H1 (cell line): ENCODE measurements around the gene UBE2H. TPM values are rescaled to one million over a fixed set of nuclear protein-coding genes. Genes with fewer than 3 reads are reported as not detected.

ENCODE experiments used
- CTCF ChIA-PET: fragments of 300-600 bp; sonication (Branson Sonifier 250); formaldehyde crosslinking; loops from one replicate; lab custom pipeline; 2021; ENCODE audit not compliant: partially characterized antibody; lab: Charles Lee
- POLR2A ChIA-PET: fragments of 300-600 bp; sonication (Branson Sonifier 250); formaldehyde crosslinking; loops from one replicate; lab custom pipeline; 2021; ENCODE audit warnings: inconsistent platforms; ENCODE audit not compliant: partially characterized antibody; lab: Charles Lee
- DNase-seq, 2 experiments: peaks; one replicate each; pipeline versions ENCODE4 v3.0.0 to v3.0.0-alpha.2; 2010 to 2022; ENCODE audit warnings: low spot score in 2 of 2, low read depth in 1 of 2, mixed read lengths in 1 of 2
- FAIRE-seq: peaks from 2 replicates; lab custom pipeline; 2011; peaks lifted over from hg19 to GRCh38; lab: Jason Lieb, UNC
- H2AFZ ChIP-seq: 2 replicates; pipeline ENCODE4 v1.8.1; 2012; ENCODE audit warnings: low read length, inconsistent platforms
- H2AK5ac ChIP-seq: 2 replicates; pipeline ENCODE4 v1.6.1; 2013; ENCODE audit warnings: low read depth, low read length
- H2BK120ac ChIP-seq: replicated peaks from 2 replicates; pipeline ENCODE3; 2013; ENCODE audit warnings: low read depth, low read length, inconsistent platforms
- H2BK12ac ChIP-seq: 2 replicates; pipeline ENCODE4 v1.6.1; 2013; ENCODE audit warnings: low read depth, low read length
- H2BK15ac ChIP-seq: 2 replicates; pipeline ENCODE4 v1.6.1; 2013; ENCODE audit warnings: low read length
- H2BK20ac ChIP-seq: 2 replicates; pipeline ENCODE4 v1.6.1; 2013; ENCODE audit warnings: low read length
- H2BK5ac ChIP-seq: 2 replicates; pipeline ENCODE4 v1.6.1; 2013; ENCODE audit warnings: low read depth, low read length
- H3K14ac ChIP-seq: 2 replicates; pipeline ENCODE4 v1.6.1; 2013; ENCODE audit warnings: inconsistent platforms; ENCODE audit not compliant: insufficient read length
- H3K18ac ChIP-seq: 2 replicates; pipeline ENCODE4 v1.6.1; 2013; ENCODE audit warnings: low read length; ENCODE audit errors: extremely low read depth
- H3K23ac ChIP-seq: 2 replicates; pipeline ENCODE4 v1.6.1; 2013; ENCODE audit warnings: inconsistent platforms; ENCODE audit not compliant: insufficient read length
- H3K23me2 ChIP-seq: 2 replicates; pipeline ENCODE4 v1.6.1; 2013; ENCODE audit warnings: low read depth, low read length
- H3K27ac ChIP-seq: 2 replicates; pipeline ENCODE4 v1.6.1; 2011; ENCODE audit warnings: low read depth, low read length, inconsistent platforms
- H3K27me3 ChIP-seq, 4 experiments: replicated peaks in 1 of 4; 1 replicate in 1 of 4; 2 replicates in 3 of 4; pipeline versions ENCODE4 v1.6.1 to v1.8.1; 2011 to 2013; ENCODE audit warnings: low read length in 3 of 4, mild to moderate bottlenecking in 3 of 4, inconsistent platforms in 2 of 4, mixed read lengths in 2 of 4, moderate library complexity in 1 of 4; ENCODE audit not compliant: control insufficient read depth in 3 of 4, insufficient read depth in 3 of 4; ENCODE audit errors: extremely low read depth in 1 of 4
- H3K36me3 ChIP-seq, 4 experiments: 2 replicates each; pipeline versions ENCODE4 v1.6.1 to v1.8.1; 2011 to 2013; ENCODE audit warnings: mild to moderate bottlenecking in 4 of 4, low read length in 3 of 4, moderate library complexity in 2 of 4, control low read depth in 1 of 4, inconsistent platforms in 1 of 4; ENCODE audit not compliant: insufficient read depth in 4 of 4, control insufficient read depth in 2 of 4
- H3K4ac ChIP-seq: replicated peaks from 2 replicates; pipeline ENCODE3; 2013; ENCODE audit warnings: low read length, low read depth, mixed read lengths, inconsistent platforms; ENCODE audit not compliant: insufficient read length
- H3K4me1 ChIP-seq, 4 experiments: replicated peaks in 1 of 4; 1 replicate in 1 of 4; 2 replicates in 3 of 4; pipeline versions ENCODE4 v1.6.1 to v1.8.1; 2011 to 2013; ENCODE audit warnings: low read length in 3 of 4, inconsistent platforms in 2 of 4, mixed read lengths in 1 of 4; ENCODE audit not compliant: insufficient read depth in 4 of 4, control insufficient read depth in 3 of 4
- H3K4me2 ChIP-seq, 2 experiments: 2 replicates each; pipeline versions ENCODE4 v1.6.1 to v1.8.1; 2011 to 2013; ENCODE audit warnings: low read depth in 2 of 2, low read length in 2 of 2, control low read depth in 1 of 2, inconsistent platforms in 1 of 2, mild to moderate bottlenecking in 1 of 2; ENCODE audit not compliant: insufficient read depth in 1 of 2
- H3K4me3 ChIP-seq, 4 experiments: fragments of 200-600, 300-600 bp in 1 of 4; sonication (generic), shearing (Covaris generic), sonication (Bioruptor Twin) in 1 of 4; 2 replicates each; pipeline versions ENCODE4 v1.5.1 to v1.8.1; 2011 to 2016; ENCODE audit warnings: low read length in 4 of 4, low read depth in 3 of 4, control low read depth in 2 of 4, inconsistent platforms in 2 of 4, mild to moderate bottlenecking in 2 of 4, mixed read lengths in 1 of 4, moderate library complexity in 1 of 4; ENCODE audit not compliant: insufficient read depth in 2 of 4; ENCODE audit errors: extremely low read depth in 1 of 4
- H3K56ac ChIP-seq: replicated peaks from 2 replicates; pipeline ENCODE3; 2013; ENCODE audit warnings: low read depth, mild to moderate bottlenecking, mixed read lengths, low read length, inconsistent platforms; ENCODE audit not compliant: insufficient read length
- H3K79me1 ChIP-seq: 2 replicates; pipeline ENCODE4 v1.6.1; 2013; ENCODE audit warnings: low read depth, low read length, control low read depth
- H3K79me2 ChIP-seq, 2 experiments: 2 replicates each; pipeline versions ENCODE4 v1.6.1 to v1.8.1; 2012 to 2013; ENCODE audit warnings: low read length in 2 of 2, mild to moderate bottlenecking in 2 of 2, inconsistent platforms in 1 of 2; ENCODE audit not compliant: insufficient read depth in 2 of 2, control insufficient read depth in 1 of 2
- H3K9ac ChIP-seq, 4 experiments: replicated peaks in 1 of 4; 1 replicate in 1 of 4; 2 replicates in 3 of 4; pipeline versions ENCODE4 v1.6.1 to v1.8.1; 2011 to 2013; ENCODE audit warnings: low read depth in 3 of 4, low read length in 3 of 4, control low read depth in 2 of 4, mild to moderate bottlenecking in 2 of 4, moderate library complexity in 2 of 4, inconsistent platforms in 1 of 4; ENCODE audit errors: extremely low read depth in 1 of 4
- H3K9me3 ChIP-seq, 2 experiments: 2 replicates each; pipeline versions ENCODE4 v1.6.1 to v1.8.1; 2012 to 2013; ENCODE audit warnings: mild to moderate bottlenecking in 2 of 2, moderate library complexity in 2 of 2, control low read depth in 1 of 2, inconsistent platforms in 1 of 2, low read depth in 1 of 2, low read length in 1 of 2, mixed read lengths in 1 of 2; ENCODE audit not compliant: insufficient read depth in 2 of 2
- H4K20me1 ChIP-seq, 2 experiments: replicated peaks in 1 of 2; 2 replicates each; pipeline versions ENCODE3 to v1.8.1; 2011 to 2013; ENCODE audit warnings: inconsistent platforms in 2 of 2, low read length in 2 of 2, mild to moderate bottlenecking in 1 of 2; ENCODE audit not compliant: insufficient read depth in 2 of 2, control insufficient read depth in 1 of 2
- H4K5ac ChIP-seq: 2 replicates; pipeline ENCODE4 v1.6.1; 2013; ENCODE audit warnings: low read length, low read depth, mixed read lengths, inconsistent platforms; ENCODE audit not compliant: insufficient read length
- H4K8ac ChIP-seq: 2 replicates; pipeline ENCODE4 v1.8.0; 2013; ENCODE audit warnings: mild to moderate bottlenecking, moderate library complexity, low read length, inconsistent platforms; ENCODE audit not compliant: insufficient read depth; ENCODE audit errors: extremely low read depth
- H4K91ac ChIP-seq: replicated peaks from 2 replicates; pipeline ENCODE3; 2013; ENCODE audit warnings: low read length, mixed read lengths, inconsistent platforms; ENCODE audit not compliant: insufficient read length
- JUN ChIP-seq: IDR thresholded peaks from 2 replicates; pipeline ENCODE4 v1.6.1; 2011; ENCODE audit warnings: low read depth, mild to moderate bottlenecking, improper control_type of control experiment, low read length
- RXRA ChIP-seq: IDR thresholded peaks from 2 replicates; pipeline ENCODE4 v1.6.1; 2011; ENCODE audit warnings: low read depth, mild to moderate bottlenecking, low read length, moderate library complexity; ENCODE audit not compliant: insufficient read depth
- SP2 ChIP-seq: IDR thresholded peaks from 2 replicates; pipeline ENCODE4 v1.6.1; 2012; ENCODE audit warnings: mild to moderate bottlenecking, low read length, inconsistent platforms
- WGBS, 2 experiments: shearing (Covaris generic) in 1 of 2; methylation state at CpG; one replicate each; pipeline versions ENCODE4 v1.1.6 to v1.1.7; 2013 to 2015; ENCODE audit warnings: low lambda C conversion rate in 2 of 2, mixed read lengths in 2 of 2, inconsistent platforms in 1 of 2, low coverage in 1 of 2, missing lambda C conversion rate in 1 of 2; ENCODE audit not compliant: insufficient replicate concordance in 2 of 2, insufficient coverage in 1 of 2, insufficient read length in 1 of 2; ENCODE audit errors: extremely low coverage in 1 of 2, missing lambda C conversion rate in 1 of 2; 5-methylcytosine and 5-hydroxymethylcytosine counted together
- polyA plus RNA-seq, 7 experiments: library from polyadenylated mRNA; depleted of rRNA in 3 of 7; stranded (reverse) in 5 of 7; unstranded in 2 of 7; fragments of >200 nt in 5 of 7; fragments of 200-250 nt in 2 of 7; gene quantifications; 1 replicate in 5 of 7; 2 replicates in 1 of 7; 4 replicates in 1 of 7; pipeline versions ENCODE4 v1.2.1 to v1.2.3, GENCODE V29; 2011 to 2013; ENCODE audit warnings: missing spikeins in 2 of 7, mixed read lengths in 2 of 7
- total RNA-seq: library from RNA; stranded (reverse); fragmentation: NEBNext Ultra II Directional; extraction: Animal tissue kit (Norgen Biotek cat#: 25700); gene quantifications from 2 replicates; pipeline ENCODE4 v1.2.1, GENCODE V29; 2021

Gene UBE2H
- total and polyA plus RNA-seq, 2 of the 8 experiments (the other 6 are each of a cell fraction or from before 2014, with no cell fraction given), result 30.6 to 62.2 TPM

- H3K23me2 ChIP-seq, result no peaks in the 10 kb centered on the region
- H3K23ac ChIP-seq, result no peak overlapping the region
- H3K18ac ChIP-seq, result no peak overlapping the region
- no peak overlapping the region for H4K5ac ChIP-seq
- H2BK20ac ChIP-seq, result no peak overlapping the region
- no peak overlapping the region for H2BK15ac ChIP-seq
- no peak overlapping the region for H3K27ac ChIP-seq
- no peak overlapping the region for H3K4me2 ChIP-seq
- H4K20me1 ChIP-seq, result no peaks in the 10 kb centered on the region
- H3K9ac ChIP-seq, result no peak overlapping the region
- peaks cover 0 to 9% (median 7%) of the 10 kb centered on the region in 4 experiments; a peak in 5 of 7 replicates for H3K4me1 ChIP-seq
- no peak overlapping the region for H2AFZ ChIP-seq
- H2BK120ac ChIP-seq, result no peak overlapping the region
- H3K14ac ChIP-seq, result no peak overlapping the region
- H4K8ac ChIP-seq, result no peak overlapping the region
- no peak overlapping the region for H2AK5ac ChIP-seq
- H3K9me3 ChIP-seq, result no peaks in the 10 kb centered on the region
- no peak overlapping the region for H3K56ac ChIP-seq
- H3K79me2 ChIP-seq, result peaks cover 0 to 22% of the 10 kb centered on the region in 2 experiments; a peak in 2 of 4 replicates
- ChIA-PET POLR2A (no interaction called here), CTCF (interaction anchor here (1.0 to 3.2 kb wide), 3 partner anchors 8 to 30 kb away, joined by 4 to 13 read pairs (median 5); no protein-coding TSS in a partner anchor)
- H2BK12ac ChIP-seq, result no peak overlapping the region
- H2BK5ac ChIP-seq, result no peak overlapping the region
- no peak overlapping the region for H4K91ac ChIP-seq
- no peak overlapping the region for H3K4me3 ChIP-seq
- no peaks in the 10 kb centered on the region for H3K79me1 ChIP-seq
- peaks cover 0 to 1% (median 0%) of the 10 kb centered on the region in 4 experiments; a peak in 1 of 7 replicates for H3K27me3 ChIP-seq
- DNase-seq (no peak), FAIRE-seq (no peak)
- WGBS, 2 experiments, result 94% methylated on average over 6 of the region's 6 CpGs; no CpG with 5 or more reads in 1 of the 2 experiments
- no peak overlapping the region for H3K4ac ChIP-seq
- H3K36me3 ChIP-seq, result no peaks in the 10 kb centered on the region; a peak in 1 of 8 replicates
- no peak for TF ChIP-seq JUN
- no peak for TF ChIP-seq SP2
- TF ChIP-seq RXRA, result no peak
Measured at GRCh38 chr7:129855234-129855673, 97.5 kb downstream of the UBE2H start.
